Karpas-422 (cell line): ENCODE measurements around the gene VSTM2L. TPM values are rescaled to one million over a fixed set of nuclear protein-coding genes. Genes with fewer than 3 reads are reported as not detected.

ENCODE experiments used
- DNase-seq: peaks from one replicate; pipeline ENCODE4 v3.0.0-alpha.2; 2015
- H2AFZ ChIP-seq: fragments of 200-600 bp; sonication (generic); 2 replicates; pipeline ENCODE4 v1.6.1; 2014; ENCODE audit warnings: antibody characterized with exemption, low read length, mixed read lengths
- H3K27ac ChIP-seq: fragments of 200-600 bp; sonication (generic); 2 replicates; pipeline ENCODE4 v1.5.1; 2014; ENCODE audit warnings: mild to moderate bottlenecking, low read length, moderate library complexity
- H3K27me3 ChIP-seq: fragments of 200-600 bp; sonication (generic); 2 replicates; pipeline ENCODE4 v1.6.1; 2014; ENCODE audit warnings: low read length, mixed read lengths
- H3K36me3 ChIP-seq: fragments of 200-600 bp; sonication (generic); 2 replicates; pipeline ENCODE4 v1.6.1; 2014; ENCODE audit warnings: low read length, mixed read lengths; ENCODE audit not compliant: insufficient read depth
- H3K4me1 ChIP-seq: fragments of 200-600 bp; sonication (generic); 2 replicates; pipeline ENCODE4 v1.6.1; 2014; ENCODE audit warnings: mild to moderate bottlenecking, low read length, mixed read lengths
- H3K4me2 ChIP-seq: fragments of 200-600 bp; sonication (generic); 2 replicates; pipeline ENCODE4 v1.6.1; 2014; ENCODE audit warnings: low read length, low read depth, mild to moderate bottlenecking; ENCODE audit not compliant: poor library complexity, severe bottlenecking
- H3K4me3 ChIP-seq: fragments of 200-600 bp; sonication (generic); 2 replicates; pipeline ENCODE4 v1.5.1; 2014; ENCODE audit warnings: mild to moderate bottlenecking, antibody characterized with exemption, low read length, mixed read lengths
- H3K79me2 ChIP-seq: fragments of 200-600 bp; sonication (generic); 2 replicates; pipeline ENCODE4 v1.6.1; 2014; ENCODE audit warnings: mild to moderate bottlenecking, low read length, mixed read lengths
- H3K9ac ChIP-seq: fragments of 200-600 bp; sonication (generic); 2 replicates; pipeline ENCODE4 v1.6.0; 2014; ENCODE audit warnings: low read length
- H3K9me2 ChIP-seq: fragments of 200-600 bp; sonication (generic), shearing (Covaris generic); replicated peaks from 2 replicates; pipeline ENCODE4 v1.6.0; 2014; ENCODE audit warnings: mild to moderate bottlenecking, low read length, moderate library complexity; ENCODE audit not compliant: insufficient read depth
- H3K9me3 ChIP-seq: fragments of 300-700, 200-600 bp; sonication (generic); 2 replicates; pipeline ENCODE4 v1.6.1; 2014; ENCODE audit warnings: low read length, mixed read lengths
- H4K20me1 ChIP-seq: fragments of 200-600 bp; sonication (generic); 2 replicates; pipeline ENCODE4 v1.6.1; 2014; ENCODE audit warnings: mild to moderate bottlenecking, antibody characterized with exemption, low read length, low read depth; ENCODE audit not compliant: insufficient read depth
- total RNA-seq: library from RNA; depleted of rRNA; stranded (reverse); fragments of >200 nt; shearing (Covaris generic); gene quantifications from 2 replicates; pipeline ENCODE4 v1.2.3, GENCODE V29; 2014; ENCODE audit warnings: low replicate concordance

VSTM2L gene
- total RNA-seq, 1 experiment from 2014 or later = not detected

- Histone ChIP-seq H3K9me3 (no peaks in the 10 kb centered on the region), H3K27me3 (no peaks in the 10 kb centered on the region), H3K36me3 (no peaks in the 10 kb centered on the region), H4K20me1 (no peaks in the 10 kb centered on the region), H3K4me2 (no peak overlapping the region), H3K4me3 (no peak overlapping the region), H3K4me1 (no peaks in the 10 kb centered on the region), H3K9ac (no peak overlapping the region), H3K9me2 (no peaks in the 10 kb centered on the region), H2AFZ (no peak overlapping the region), H3K27ac (no peak overlapping the region), H3K79me2 (no peaks in the 10 kb centered on the region)
- DNase-seq = no peak
Measured at GRCh38 chr20:37933786-37934633, 31.1 kb downstream of the VSTM2L start.

GRCh38 chr20:37934634-37935375 is 31.9 kb downstream of the VSTM2L start:
- Histone ChIP-seq H3K4me1 (no peaks in the 10 kb centered on the region), H3K9me3 (no peaks in the 10 kb centered on the region), H3K9ac (no peak overlapping the region), H3K27me3 (no peaks in the 10 kb centered on the region), H3K9me2 (no peaks in the 10 kb centered on the region), H2AFZ (no peak overlapping the region), H3K4me2 (no peak overlapping the region), H3K4me3 (no peak overlapping the region), H3K36me3 (no peaks in the 10 kb centered on the region), H4K20me1 (no peaks in the 10 kb centered on the region), H3K27ac (no peak overlapping the region), H3K79me2 (no peaks in the 10 kb centered on the region)
- DNase-seq = no peak

GRCh38 chr20:37935435-37935834 is 32.5 kb downstream of the VSTM2L start:
- no peak for DNase-seq
- Histone ChIP-seq H3K4me1 (no peaks in the 10 kb centered on the region), H3K4me2 (no peak overlapping the region), H3K4me3 (no peak overlapping the region), H3K9ac (no peak overlapping the region), H3K9me2 (no peaks in the 10 kb centered on the region), H4K20me1 (no peaks in the 10 kb centered on the region), H3K27ac (no peak overlapping the region), H3K9me3 (no peaks in the 10 kb centered on the region), H3K36me3 (no peaks in the 10 kb centered on the region), H3K79me2 (no peaks in the 10 kb centered on the region), H3K27me3 (no peaks in the 10 kb centered on the region), H2AFZ (no peak overlapping the region)

- no peaks in the 10 kb centered on the region for H3K4me1 ChIP-seq
- no peak overlapping the region for H3K4me3 ChIP-seq
- no peak overlapping the region for H2AFZ ChIP-seq
- H3K9ac ChIP-seq = no peak overlapping the region
- no peaks in the 10 kb centered on the region for H3K79me2 ChIP-seq
- H3K4me2 ChIP-seq = no peak overlapping the region
- H3K36me3 ChIP-seq = no peaks in the 10 kb centered on the region
- H3K9me3 ChIP-seq = no peaks in the 10 kb centered on the region
- DNase-seq = no peak
- no peak overlapping the region for H3K27ac ChIP-seq
- H4K20me1 ChIP-seq = no peaks in the 10 kb centered on the region
- no peaks in the 10 kb centered on the region for H3K27me3 ChIP-seq
- H3K9me2 ChIP-seq = no peaks in the 10 kb centered on the region
Measured at GRCh38 chr20:37936041-37936440, 33.1 kb downstream of the VSTM2L start.

GRCh38 chr20:37936451-37936850 is 33.5 kb downstream of the VSTM2L start:
- H2AFZ ChIP-seq = no peak overlapping the region
- no peaks in the 10 kb centered on the region for H3K4me1 ChIP-seq
- no peaks in the 10 kb centered on the region for H3K36me3 ChIP-seq
- H3K79me2 ChIP-seq = no peaks in the 10 kb centered on the region
- no peaks in the 10 kb centered on the region for H3K27me3 ChIP-seq
- H3K27ac ChIP-seq = no peak overlapping the region
- no peak overlapping the region for H3K4me2 ChIP-seq
- H3K9me2 ChIP-seq = no peaks in the 10 kb centered on the region
- H4K20me1 ChIP-seq = no peaks in the 10 kb centered on the region
- no peak for DNase-seq
- H3K4me3 ChIP-seq = no peak overlapping the region
- no peak overlapping the region for H3K9ac ChIP-seq
- H3K9me3 ChIP-seq = no peaks in the 10 kb centered on the region

GRCh38 chr20:37937686-37938085 is 34.8 kb downstream of the VSTM2L start:
- H3K4me2 ChIP-seq = no peak overlapping the region
- H3K4me3 ChIP-seq = no peak overlapping the region
- DNase-seq = no peak
- no peaks in the 10 kb centered on the region for H3K27me3 ChIP-seq
- no peak overlapping the region for H3K27ac ChIP-seq
- no peaks in the 10 kb centered on the region for H3K9me3 ChIP-seq
- H4K20me1 ChIP-seq = no peaks in the 10 kb centered on the region
- no peak overlapping the region for H3K9ac ChIP-seq
- no peaks in the 10 kb centered on the region for H3K36me3 ChIP-seq
- no peak overlapping the region for H2AFZ ChIP-seq
- no peaks in the 10 kb centered on the region for H3K9me2 ChIP-seq
- H3K4me1 ChIP-seq = no peaks in the 10 kb centered on the region
- no peaks in the 10 kb centered on the region for H3K79me2 ChIP-seq

- no peak overlapping the region for H3K4me2 ChIP-seq
- H2AFZ ChIP-seq = no peak overlapping the region
- no peaks in the 10 kb centered on the region for H3K36me3 ChIP-seq
- H3K4me3 ChIP-seq = no peak overlapping the region
- no peak for DNase-seq
- H3K4me1 ChIP-seq = no peaks in the 10 kb centered on the region
- H3K79me2 ChIP-seq = no peaks in the 10 kb centered on the region
- no peaks in the 10 kb centered on the region for H3K9me3 ChIP-seq
- H3K27me3 ChIP-seq = no peaks in the 10 kb centered on the region
- H4K20me1 ChIP-seq = no peaks in the 10 kb centered on the region
- H3K9ac ChIP-seq = no peak overlapping the region
- H3K9me2 ChIP-seq = no peaks in the 10 kb centered on the region
- no peak overlapping the region for H3K27ac ChIP-seq
Measured at GRCh38 chr20:37938181-37938750, 35.3 kb downstream of the VSTM2L start.

GRCh38 chr20:37938954-37939353 is 36.0 kb downstream of the VSTM2L start:
- H3K4me1 ChIP-seq = no peaks in the 10 kb centered on the region
- no peak overlapping the region for H3K4me3 ChIP-seq
- H3K36me3 ChIP-seq = no peaks in the 10 kb centered on the region
- no peaks in the 10 kb centered on the region for H3K9me2 ChIP-seq
- no peak overlapping the region for H3K27ac ChIP-seq
- H3K9me3 ChIP-seq = no peaks in the 10 kb centered on the region
- no peak overlapping the region for H3K9ac ChIP-seq
- no peak overlapping the region for H3K4me2 ChIP-seq
- no peaks in the 10 kb centered on the region for H3K79me2 ChIP-seq
- no peak overlapping the region for H2AFZ ChIP-seq
- no peak for DNase-seq
- no peaks in the 10 kb centered on the region for H3K27me3 ChIP-seq
- no peaks in the 10 kb centered on the region for H4K20me1 ChIP-seq
